K562 (cell line): ENCODE data around the gene SPSB1. TPM values are rescaled to one million over a fixed set of nuclear protein-coding genes. Genes with fewer than 3 reads are reported as not detected.

Experiments
- ATAC-seq: fragments of 200-7000 bp; cut with Tn5 transposase; 3 replicates; pipeline ENCODE4 v1.9.1; 2020; ENCODE audit warnings: moderate library complexity
- BruUV-seq: library from RNA; stranded (reverse); fragments of 400-500 nt; replicated peaks from 2 replicates; lab custom pipeline; 2021; lab: Mats Ljungman, UMichigan
- CTCF ChIA-PET: fragments of 300-600 bp; formaldehyde crosslinking; extraction: SDS; loops from one replicate; lab custom pipeline; 2021; ENCODE audit warnings: low intra/inter-chr PET ratio; lab: Yijun Ruan, JAX
- POLR2A ChIA-PET: fragments of 300-600, 350-650 bp; sonication (Branson Sonifier 250); formaldehyde crosslinking; extraction: SDS; loops from one replicate; lab custom pipeline; 2021; ENCODE audit warnings: antibody characterized with exemption, inconsistent platforms; lab: Yijun Ruan, JAX
- DNase-seq, 4 experiments: peaks; one replicate each; pipeline versions ENCODE4 v3.0.0 to v3.0.0-alpha.2; 2011 to 2018; ENCODE audit warnings: low spot score in 3 of 4, mixed read lengths in 3 of 4; ENCODE audit errors: extremely low read depth in 1 of 4
- FAIRE-seq: peaks from 2 replicates; lab custom pipeline; 2011; peaks lifted over from hg19 to GRCh38; lab: Jason Lieb, UNC
- H2AFZ ChIP-seq: 2 replicates; pipeline ENCODE4 v1.6.0; 2011; ENCODE audit warnings: low read depth, low read length, control low read depth, inconsistent platforms
- H3K27ac ChIP-seq: fragments of 200-600 bp; 3 replicates; pipeline ENCODE4 v1.8.0; 2011; ENCODE audit warnings: low read depth, mild to moderate bottlenecking, control low read depth, inconsistent platforms, low read length, moderate library complexity, mixed read lengths; ENCODE audit errors: extremely low read depth
- H3K27me3 ChIP-seq, 2 experiments: fragments of 300-600 bp in 1 of 2; 2 replicates in 1 of 2; 3 replicates in 1 of 2; pipeline versions ENCODE4 v1.6.0 to v1.8.0; 2011; ENCODE audit warnings: inconsistent platforms in 2 of 2, low read length in 2 of 2, mild to moderate bottlenecking in 1 of 2, mixed read lengths in 1 of 2, moderate library complexity in 1 of 2; ENCODE audit not compliant: control insufficient read depth in 2 of 2, insufficient read depth in 2 of 2
- H3K36me3 ChIP-seq: fragments of 300-600 bp; 3 replicates; pipeline ENCODE4 v1.8.0; 2011; ENCODE audit warnings: mild to moderate bottlenecking, low read length, inconsistent platforms; ENCODE audit not compliant: control insufficient read depth, insufficient read depth
- H3K4me1 ChIP-seq, 2 experiments: fragments of 200-600 bp in 1 of 2; replicated peaks in 1 of 2; 2 replicates in 1 of 2; 3 replicates in 1 of 2; pipeline versions ENCODE4 v1.5.1 to v1.8.0; 2011; ENCODE audit warnings: inconsistent platforms in 2 of 2, low read length in 2 of 2, mild to moderate bottlenecking in 1 of 2, mixed read lengths in 1 of 2, moderate library complexity in 1 of 2; ENCODE audit not compliant: control insufficient read depth in 2 of 2, insufficient read depth in 2 of 2
- H3K4me2 ChIP-seq: 2 replicates; pipeline ENCODE4 v1.6.1; 2011; ENCODE audit warnings: low read length, control low read depth, inconsistent platforms, mixed read lengths; ENCODE audit not compliant: insufficient read depth
- H3K4me3 ChIP-seq: fragments of 200-600 bp; sonication (generic), shearing (Covaris generic); 2 replicates; pipeline ENCODE4 v1.5.1; 2016; ENCODE audit warnings: control low read depth, inconsistent platforms
- H3K79me2 ChIP-seq: fragments of 200-600 bp; 3 replicates; pipeline ENCODE4 v1.8.0; 2011; ENCODE audit warnings: low read length, inconsistent platforms; ENCODE audit not compliant: control insufficient read depth, insufficient read depth
- H3K9ac ChIP-seq, 2 experiments: 2 replicates each; pipeline versions ENCODE4 v1.6.0 to v1.6.1; 2011; ENCODE audit warnings: low read depth in 2 of 2, low read length in 2 of 2, control low read depth in 1 of 2, inconsistent platforms in 1 of 2, mild to moderate bottlenecking in 1 of 2, mixed read lengths in 1 of 2; ENCODE audit not compliant: insufficient read depth in 1 of 2
- H3K9me1 ChIP-seq: one replicate; pipeline ENCODE4 v1.6.0; 2011; ENCODE audit warnings: inconsistent platforms, mild to moderate bottlenecking, low read length, moderate library complexity; ENCODE audit not compliant: control insufficient read depth, insufficient read depth
- H3K9me3 ChIP-seq: replicated peaks from 2 replicates; pipeline ENCODE4 v1.5.1; 2011; ENCODE audit warnings: low read depth, low read length, inconsistent platforms; ENCODE audit not compliant: control insufficient read depth, insufficient read depth
- H4K20me1 ChIP-seq: replicated peaks from 2 replicates; pipeline ENCODE4 v1.6.1; 2011; ENCODE audit warnings: low read length, inconsistent platforms, mixed read lengths; ENCODE audit not compliant: control insufficient read depth, insufficient read depth
- FIP1L1 ChIP-seq: fragments of 200-400 bp; formaldehyde crosslinking; IDR thresholded peaks from 2 replicates; pipeline ENCODE4 v1.6.1; 2018; ENCODE audit warnings: mild to moderate bottlenecking, low read depth, low read length; ENCODE audit not compliant: poor library complexity, severe bottlenecking
- FOSL1 ChIP-seq: fragments of 200-800 bp; sonication (Bioruptor generic); conservative IDR thresholded peaks from 2 replicates; pipeline ENCODE4 v1.6.1; 2016; ENCODE audit warnings: missing genetic modification characterization, missing compliant biosample characterization
- KDM5B ChIP-seq: fragments of 200-600 bp; sonication (generic); IDR thresholded peaks from 2 replicates; pipeline ENCODE4 v1.6.1; 2012; ENCODE audit warnings: low read depth, mild to moderate bottlenecking, moderate library complexity, low read length, control low read depth, inconsistent platforms; ENCODE audit not compliant: insufficient replicate concordance
- NCOR1 ChIP-seq: fragments of 450-650 bp; IDR thresholded peaks from 2 replicates; pipeline ENCODE4 v1.6.1; 2016; ENCODE audit warnings: mild to moderate bottlenecking, moderate library complexity
- POLR2B ChIP-seq: fragments of 450-650 bp; IDR thresholded peaks from 2 replicates; pipeline ENCODE4 v1.6.1; 2018; ENCODE audit warnings: low read depth; ENCODE audit not compliant: partially characterized antibody
- SIN3A ChIP-seq, 2 experiments: fragments of 150-350 bp in 1 of 2; IDR thresholded peaks; 2 replicates each; pipeline ENCODE4 v1.6.1; 2011 to 2016; ENCODE audit warnings: borderline replicate concordance in 2 of 2, low read depth in 2 of 2, low read length in 2 of 2, mild to moderate bottlenecking in 2 of 2, moderate library complexity in 2 of 2; ENCODE audit not compliant: control insufficient read depth in 1 of 2
- WGBS: fragments of 100-300 bp; shearing (Covaris generic); methylation state at CpG from one replicate; pipeline ENCODE4 v1.1.6; 2016; ENCODE audit warnings: low coverage, mixed read lengths; ENCODE audit not compliant: insufficient coverage; ENCODE audit errors: missing lambda C conversion rate; 5-methylcytosine and 5-hydroxymethylcytosine counted together
- in situ Hi-C: fragments of 300-500 bp; cut with MboI; formaldehyde crosslinking; loops from 4 replicates; pipeline ENCODE4 v1.15.0; 2018; ENCODE audit warnings: inconsistent platforms, mixed read lengths
- intact Hi-C: fragments of 100-400 bp; cut with micrococcal nuclease; formaldehyde crosslinking; loops from 2 replicates; pipeline ENCODE4 v1.14.2; 2022
- polyA plus RNA-seq, 8 experiments: library from polyadenylated mRNA; depleted of rRNA in 4 of 8; stranded (reverse) in 5 of 8; unstranded in 3 of 8; fragments of >200 nt; fragmentation: Nextera tagmentation in 2 of 8; fragmentation: Illumina TruSeq in 1 of 8; extraction: Ambion mirVana in 2 of 8; extraction: Trizol in 1 of 8; gene quantifications; 2 replicates each; pipeline versions ENCODE4 v1.2.1 to v1.2.3, GENCODE V29; 2011 to 2014; ENCODE audit warnings: inconsistent platforms in 1 of 8, missing spikeins in 1 of 8
- total RNA-seq, 7 experiments: library from RNA; depleted of rRNA in 6 of 7; stranded (reverse); fragments of >200 nt in 6 of 7; fragmentation: Illumina TruSeq in 2 of 7; extraction: Trizol in 2 of 7; gene quantifications; 2 replicates each; pipeline versions ENCODE4 v1.2.1 to v1.2.3, GENCODE V29; 2011 to 2021; ENCODE audit warnings: low replicate concordance in 1 of 7
- TF ChIP-seq, protein P1 (sequence below): fragments of 250-450 bp; sonication (Bioruptor Pico); IDR thresholded peaks from 2 replicates; pipeline ENCODE4 v1.8.0; 2021; ENCODE audit warnings: mild to moderate bottlenecking, moderate library complexity

The SPSB1 gene
- total and polyA plus RNA-seq, 9 of the 15 experiments (the other 6 are each of a cell fraction or from before 2014, with no cell fraction given): 0.06 to 0.35 (median 0.14) TPM; not detected in 6

DNA sequence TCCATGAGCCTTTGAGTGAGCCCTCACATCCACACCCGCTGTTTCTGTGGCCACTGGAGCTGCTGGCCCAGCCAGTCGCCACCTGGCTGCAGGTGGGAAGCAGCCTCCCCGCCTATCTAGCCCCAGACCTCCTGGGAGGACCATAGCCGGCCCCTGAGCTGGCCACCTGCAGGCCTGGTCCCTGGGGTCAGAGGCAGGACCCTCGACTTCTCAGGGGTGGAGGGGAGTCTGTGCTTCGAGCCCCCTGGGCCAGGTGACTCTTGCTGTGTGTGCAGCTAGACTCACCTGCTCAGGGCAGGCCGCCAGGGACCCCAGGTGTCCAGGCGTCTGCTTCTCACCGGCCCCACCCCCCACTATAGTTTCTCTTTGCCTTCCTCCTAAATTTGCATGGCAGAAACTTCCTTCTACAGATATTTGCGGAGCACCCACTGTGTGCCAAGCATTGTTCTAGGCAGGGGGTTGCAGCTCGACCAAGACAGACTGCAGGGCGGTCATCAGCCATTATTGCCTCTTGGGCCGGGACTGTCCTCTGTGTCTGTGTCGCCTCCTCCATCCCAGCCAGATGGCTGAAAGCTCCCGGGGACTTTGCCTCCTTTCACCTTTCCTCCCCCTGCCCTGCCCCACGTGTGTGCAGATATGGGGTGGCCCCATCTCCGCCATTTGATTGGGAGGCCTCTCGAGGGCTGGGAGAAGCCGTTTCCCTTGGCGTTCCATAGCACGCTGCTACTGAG, 27.3 kb downstream of the SPSB1 start:
- POLR2A ChIA-PET: interaction anchor here (0.6 to 1.0 kb wide), 2 partner anchors 9 to 23 kb away, joined by 3 read pairs; no protein-coding TSS in a partner anchor
- Histone ChIP-seq H3K36me3 (no peaks in the 10 kb centered on the region), H3K4me1 (peaks cover 0 to 37% of the 10 kb centered on the region in 2 experiments; a peak in 2 of 5 replicates)
- TF ChIP-seq FOSL1 (tag): no peak
- no peak for TF ChIP-seq POLR2B
- TF ChIP-seq NCOR1: no peak
- no peak for TF ChIP-seq SIN3A (IDR thresholded peaks at IDR 0.05; ENCODE audit: borderline replicate concordance in 2 of 2, control insufficient read depth in 1 of 2, low read depth in 2 of 2, low read length in 2 of 2)
- TF ChIP-seq KDM5B: no peak
- no peak for TF ChIP-seq FIP1L1
- TF ChIP-seq, protein P1, sequence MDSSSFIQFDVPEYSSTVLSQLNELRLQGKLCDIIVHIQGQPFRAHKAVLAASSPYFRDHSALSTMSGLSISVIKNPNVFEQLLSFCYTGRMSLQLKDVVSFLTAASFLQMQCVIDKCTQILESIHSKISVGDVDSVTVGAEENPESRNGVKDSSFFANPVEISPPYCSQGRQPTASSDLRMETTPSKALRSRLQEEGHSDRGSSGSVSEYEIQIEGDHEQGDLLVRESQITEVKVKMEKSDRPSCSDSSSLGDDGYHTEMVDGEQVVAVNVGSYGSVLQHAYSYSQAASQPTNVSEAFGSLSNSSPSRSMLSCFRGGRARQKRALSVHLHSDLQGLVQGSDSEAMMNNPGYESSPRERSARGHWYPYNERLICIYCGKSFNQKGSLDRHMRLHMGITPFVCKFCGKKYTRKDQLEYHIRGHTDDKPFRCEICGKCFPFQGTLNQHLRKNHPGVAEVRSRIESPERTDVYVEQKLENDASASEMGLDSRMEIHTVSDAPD (CRISPR knock-in tag): no peak
- TF ChIP-seq, all 486 proteins: peak for 0
- H3K4me2 ChIP-seq: no peak overlapping the region
- BruUV-seq: no TSS peak
- FAIRE-seq (no peak), DNase-seq (no peak), ATAC-seq (no peak)
- CTCF ChIA-PET: no interaction called here
- no peak overlapping the region for H2AFZ ChIP-seq
- no peaks in the 10 kb centered on the region for H3K9me1 ChIP-seq
- peaks cover 51% of the 10 kb centered on the region for H4K20me1 ChIP-seq
- intact Hi-C loops: no loop called here
- peaks cover 69 to 100% of the 10 kb centered on the region in 2 experiments; a peak in 4 of 5 replicates for H3K27me3 ChIP-seq
- H3K79me2 ChIP-seq: no peaks in the 10 kb centered on the region
- no peak overlapping the region for H3K27ac ChIP-seq
- WGBS: 2% methylated on average over 21 of the region's 21 CpGs
- H3K9ac ChIP-seq: no peak overlapping the region
- H3K4me3 ChIP-seq: no peak overlapping the region
- no peaks in the 10 kb centered on the region for H3K9me3 ChIP-seq
- in situ Hi-C loops: no loop called here
